ENCODE data around the gene CACNA2D3. TPM values are rescaled to one million over a fixed set of nuclear protein-coding genes. Genes with fewer than 3 reads are reported as not detected.

CACNA2D3 gene
- total and polyA plus RNA-seq, 2 experiments from 2014 or later, result 1.1 to 2.5 TPM

GRCh38 chr3:54600441-54601204 is 478.3 kb downstream of the CACNA2D3 start:
- Histone ChIP-seq H3K4me2 (no peak overlapping the region), H3K36me3 (replicated peaks; ENCODE audit: insufficient read depth, low read depth) (no peaks in the 10 kb centered on the region), H3K4me3 (no peak overlapping the region), H3K9me2 (replicated peaks; ENCODE audit: insufficient read depth) (no peaks in the 10 kb centered on the region), H2AFZ (no peak overlapping the region), H4K20me1 (ENCODE audit: insufficient read depth, poor library complexity, severe bottlenecking) (no peaks in the 10 kb centered on the region), H3K27ac (no peak overlapping the region), H3K9me3 (ENCODE audit: low read depth) (no peaks in the 10 kb centered on the region), H3K27me3 (peaks cover 5% of the 10 kb centered on the region), H3K4me1 (ENCODE audit: insufficient read depth) (no peaks in the 10 kb centered on the region), H3K79me2 (no peaks in the 10 kb centered on the region)
- 70% methylated on average over 12 of the region's 12 CpGs for WGBS (ENCODE audit: low lambda C conversion rate, missing lambda C conversion rate)
- TF ChIP-seq EZH2phosphoT487 (IDR thresholded peaks at IDR 0.05; ENCODE audit: low read depth, severe bottlenecking, unreplicated experiment) (no peak), EZH2 (IDR thresholded peaks at IDR 0.05; ENCODE audit: borderline replicate concordance) (no peak), CTCF (IDR thresholded peaks at IDR 0.05; ENCODE audit: poor library complexity) (no peak)
- DNase-seq (ENCODE audit: low spot score), result no peak

- WGBS (ENCODE audit: low lambda C conversion rate, missing lambda C conversion rate), result 89% methylated on average over 4 of the region's 4 CpGs
- no peak overlapping the region for H3K4me2 ChIP-seq
- no peaks in the 10 kb centered on the region for H3K27me3 ChIP-seq
- no peak for TF ChIP-seq CTCF (IDR thresholded peaks at IDR 0.05; ENCODE audit: poor library complexity)
- no peak for TF ChIP-seq EZH2phosphoT487 (IDR thresholded peaks at IDR 0.05; ENCODE audit: low read depth, severe bottlenecking, unreplicated experiment)
- no peak for TF ChIP-seq EZH2 (IDR thresholded peaks at IDR 0.05; ENCODE audit: borderline replicate concordance)
- no peaks in the 10 kb centered on the region for H3K9me3 ChIP-seq (ENCODE audit: low read depth)
- H3K79me2 ChIP-seq, result no peaks in the 10 kb centered on the region
- H3K4me1 ChIP-seq (ENCODE audit: insufficient read depth), result no peaks in the 10 kb centered on the region
- no peak overlapping the region for H3K4me3 ChIP-seq
- H3K27ac ChIP-seq, result no peak overlapping the region
- no peak overlapping the region for H2AFZ ChIP-seq
- H4K20me1 ChIP-seq (ENCODE audit: insufficient read depth, poor library complexity, severe bottlenecking), result no peaks in the 10 kb centered on the region
- DNase-seq (ENCODE audit: low spot score), result no peak
- no peaks in the 10 kb centered on the region for H3K9me2 ChIP-seq (replicated peaks; ENCODE audit: insufficient read depth)
- no peaks in the 10 kb centered on the region for H3K36me3 ChIP-seq (replicated peaks; ENCODE audit: insufficient read depth, low read depth)
Observed at GRCh38 chr3:54604495-54604894, 482.1 kb downstream of the CACNA2D3 start.

- H4K20me1 ChIP-seq (ENCODE audit: insufficient read depth, poor library complexity, severe bottlenecking), result no peaks in the 10 kb centered on the region
- no peak for TF ChIP-seq EZH2phosphoT487 (IDR thresholded peaks at IDR 0.05; ENCODE audit: low read depth, severe bottlenecking, unreplicated experiment)
- TF ChIP-seq EZH2 (IDR thresholded peaks at IDR 0.05; ENCODE audit: borderline replicate concordance), result no peak
- TF ChIP-seq CTCF (IDR thresholded peaks at IDR 0.05; ENCODE audit: poor library complexity), result no peak
- no peak overlapping the region for H2AFZ ChIP-seq
- no peaks in the 10 kb centered on the region for H3K36me3 ChIP-seq (replicated peaks; ENCODE audit: insufficient read depth, low read depth)
- peaks cover 1% of the 10 kb centered on the region for H3K4me1 ChIP-seq (ENCODE audit: insufficient read depth)
- no peak for DNase-seq (ENCODE audit: low spot score)
- H3K27ac ChIP-seq, result no peak overlapping the region
- H3K9me3 ChIP-seq (ENCODE audit: low read depth), result no peaks in the 10 kb centered on the region
- no peak overlapping the region for H3K4me2 ChIP-seq
- H3K27me3 ChIP-seq, result no peaks in the 10 kb centered on the region
- no peaks in the 10 kb centered on the region for H3K9me2 ChIP-seq (replicated peaks; ENCODE audit: insufficient read depth)
- H3K4me3 ChIP-seq, result no peak overlapping the region
- no peaks in the 10 kb centered on the region for H3K79me2 ChIP-seq
Observed at GRCh38 chr3:54608041-54608440, 485.7 kb downstream of the CACNA2D3 start.

All from hepatocyte (in vitro differentiated cells).